ENCODE data around the gene COL9A3. TPM values are rescaled to one million over a fixed set of nuclear protein-coding genes. Genes with fewer than 3 reads are reported as not detected.

COL9A3 gene
- total RNA-seq, 1 donor from 2014 or later = 0.99 TPM

Other genes with a start within 250 kb of the COL9A3 start
- gene SLCO4A1, start 174.5 kb upstream of the COL9A3 start, total RNA-seq = 0.60 and 0.65 TPM in 2 replicates
- gene NTSR1, start 108.2 kb upstream of the COL9A3 start, total RNA-seq = under 0.01 and 0.22 TPM in 2 replicates
- 12.4 and 12.7 TPM in 2 replicates for gene MRGBP, start 20.6 kb upstream of the COL9A3 start, total RNA-seq
- 19.2 and 23.0 TPM in 2 replicates for gene OGFR, start 12.2 kb upstream of the COL9A3 start, total RNA-seq
- 7.2 and 11.7 TPM in 2 replicates for gene TCFL5, start 44.8 kb downstream of the COL9A3 start, total RNA-seq
- gene DIDO1, start 109.5 kb downstream of the COL9A3 start, total RNA-seq = 17.2 and 24.8 TPM in 2 replicates
- gene GID8, start 121.1 kb downstream of the COL9A3 start, total RNA-seq = 30.7 and 33.7 TPM in 2 replicates
- gene SLC17A9, start 135.7 kb downstream of the COL9A3 start, total RNA-seq = 3.2 and 3.9 TPM in 2 replicates
- not detected in 2 replicates for gene BHLHE23, start 189.9 kb downstream of the COL9A3 start, total RNA-seq

Measured in lung microvascular endothelial cell (primary cell).